ENCODE results near the gene MMP10.
"Not testable (repeated sequence)": the region's sequence is repeated elsewhere in the genome, so short reads cannot be mapped to it uniquely, and the experiment has no call there.

MMP10 gene

DNA sequence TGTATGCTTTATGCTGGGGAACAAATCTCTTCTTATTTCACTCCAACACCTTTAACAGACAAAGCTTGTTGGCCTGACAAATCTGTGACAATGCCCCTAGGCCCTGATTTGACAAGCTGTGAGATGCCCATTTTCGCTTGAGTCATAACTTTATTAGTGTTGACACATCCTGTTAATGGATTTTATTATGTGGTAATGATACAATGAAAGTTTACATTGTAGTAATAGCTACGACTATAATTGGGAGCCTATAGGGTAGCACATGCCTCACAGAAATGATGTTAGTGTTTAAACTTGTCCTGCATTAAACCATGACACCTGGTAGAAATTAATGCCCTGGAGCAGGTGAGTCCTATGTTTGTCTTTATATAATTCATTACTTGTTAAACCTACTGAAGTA lies 3.3 kb upstream of the MMP10 start:
- no peak for DNase-seq (ENCODE audit: low read depth, low spot score)

DNA sequence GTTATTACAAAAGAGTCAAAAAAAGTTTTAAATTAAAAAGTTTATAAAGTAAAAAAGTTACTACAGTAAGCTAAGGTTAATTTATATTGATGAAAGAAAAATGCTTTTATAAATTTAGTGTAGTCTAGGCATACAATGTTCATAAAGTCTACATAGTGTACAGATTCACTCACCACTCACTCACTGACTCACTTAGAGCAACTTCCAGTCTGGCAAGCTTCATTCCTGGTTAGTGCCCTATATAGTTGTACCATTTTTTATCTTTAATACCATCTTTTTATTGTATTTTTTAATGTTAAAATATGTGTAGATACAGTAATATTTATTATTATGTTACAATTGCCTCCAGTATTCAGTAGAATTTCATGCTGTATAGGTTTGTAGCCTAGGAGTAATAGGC lies 2.6 kb upstream of the MMP10 start:
- no peak for DNase-seq (ENCODE audit: low read depth, low spot score)

DNA sequence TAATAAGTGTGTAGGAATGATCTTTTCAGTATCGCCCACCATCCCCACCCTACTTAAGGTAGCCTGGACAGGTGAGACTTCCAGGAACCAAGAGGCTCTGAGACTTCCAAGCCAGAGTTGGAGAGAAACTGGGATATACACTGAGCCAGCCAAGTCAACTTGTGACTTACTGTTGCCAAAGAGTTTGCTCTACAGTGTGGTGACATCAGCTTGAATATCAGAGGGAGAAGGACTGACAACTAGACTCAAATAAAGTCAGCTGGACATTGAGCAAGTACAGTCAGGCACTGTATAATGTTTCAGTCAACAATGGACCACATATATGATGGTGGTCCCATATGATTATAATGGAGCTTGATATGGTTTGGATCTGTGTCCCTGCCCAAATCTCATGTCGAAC lies 1.2 kb upstream of the MMP10 start:
- no peak for DNase-seq (ENCODE audit: low read depth, low spot score)

DNA sequence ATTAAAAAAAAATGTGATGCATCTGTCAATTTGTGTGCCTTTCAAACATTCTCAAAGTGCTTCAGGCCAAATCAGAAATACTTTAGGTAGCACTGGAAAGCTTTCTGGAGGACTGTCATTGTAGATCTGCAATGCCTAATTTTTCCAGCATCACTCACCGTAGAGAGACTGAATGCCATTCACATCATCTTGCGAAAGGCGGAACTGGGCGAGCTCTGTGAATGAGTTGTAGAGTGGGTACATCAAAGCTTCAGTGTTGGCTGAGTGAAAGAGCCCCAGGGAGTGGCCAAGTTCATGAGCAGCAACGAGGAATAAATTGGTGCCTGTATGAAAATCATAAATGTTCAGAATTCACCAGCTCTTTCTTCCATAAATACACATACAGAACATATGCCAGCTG lies 4.0 kb downstream of the MMP10 start:
- DNase-seq (ENCODE audit: low read depth, low spot score), result no peak

DNA sequence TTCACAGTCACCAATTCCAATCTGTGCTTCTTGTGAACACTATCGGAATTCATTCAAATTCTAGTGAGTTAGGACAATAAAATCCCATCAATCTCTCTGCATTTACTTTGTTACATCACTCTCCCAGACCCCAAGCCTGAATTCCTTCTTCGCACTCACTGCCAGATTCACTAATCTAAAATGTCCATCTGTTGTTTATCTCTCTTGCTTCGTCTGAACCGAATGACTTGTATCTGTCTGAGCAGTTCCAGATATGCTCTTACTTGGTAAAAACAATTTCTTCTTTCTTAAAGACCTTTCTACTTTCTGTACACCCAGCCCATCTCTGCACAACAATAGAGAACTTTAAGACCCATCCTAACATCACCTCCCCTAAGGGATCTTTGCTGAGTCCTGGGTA lies 7.0 kb downstream of the MMP10 start:
- no peak for DNase-seq (ENCODE audit: low read depth, low spot score)

DNA sequence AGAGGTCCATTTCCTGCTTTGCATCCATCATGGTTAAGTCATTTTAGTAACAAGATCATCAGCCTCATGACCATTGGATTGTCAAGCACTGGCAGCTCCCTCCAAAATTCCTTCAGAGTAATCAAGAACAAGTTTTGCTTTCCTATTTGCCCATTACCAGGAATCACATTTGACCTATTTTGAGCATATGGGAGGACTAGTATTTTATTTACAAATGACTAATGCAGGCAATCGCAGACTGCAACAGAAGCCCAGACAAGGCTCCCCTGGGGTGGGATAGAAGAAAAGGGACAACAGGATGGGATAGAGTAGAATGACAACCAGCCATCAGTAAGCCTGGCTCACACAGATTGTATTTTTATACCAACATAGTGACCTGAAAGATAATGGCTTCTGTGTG lies 9.1 kb downstream of the MMP10 start:
- no peak for DNase-seq (ENCODE audit: low read depth, low spot score)

DNA sequence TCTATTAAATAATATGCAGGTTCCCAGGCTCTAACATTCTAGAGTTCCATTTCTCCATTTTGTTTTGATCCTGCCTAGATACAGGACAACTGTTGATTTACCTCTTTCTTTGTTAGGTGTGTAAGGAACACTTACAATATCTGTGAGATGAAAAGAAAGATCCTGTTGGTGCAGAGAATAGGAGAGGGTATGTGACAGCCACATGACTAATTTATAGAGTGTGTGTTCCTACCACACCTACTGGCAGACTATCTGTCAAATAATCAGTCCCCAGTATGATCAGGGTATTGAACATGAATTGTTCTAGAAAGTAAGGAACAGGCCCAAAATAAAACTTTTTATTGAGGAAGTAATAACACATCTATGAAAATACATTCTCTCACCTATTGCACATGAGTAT lies 10.2 kb downstream of the MMP10 start:
- DNase-seq (ENCODE audit: low read depth, low spot score), result no peak

DNA sequence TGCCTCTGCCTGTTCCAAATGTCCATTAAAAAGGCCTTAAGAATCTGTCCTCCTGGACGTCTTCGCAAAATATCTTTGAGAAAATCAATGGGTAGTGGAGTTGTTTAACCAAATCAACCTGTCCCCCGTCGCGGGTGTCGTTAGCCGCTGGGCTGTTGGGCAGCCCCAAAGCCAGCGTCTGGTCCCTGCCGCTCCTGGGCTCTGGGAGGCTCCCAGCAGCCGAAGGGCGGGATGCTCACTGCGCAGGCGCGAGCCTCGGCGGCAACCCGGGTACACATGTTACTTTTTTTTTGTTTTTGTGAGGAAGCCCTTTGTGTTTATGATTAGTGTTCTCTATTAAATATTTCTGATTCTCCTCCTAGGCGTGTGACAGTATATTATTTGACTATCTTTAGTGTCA lies 12.6 kb downstream of the MMP10 start:
- DNase-seq (ENCODE audit: low read depth, low spot score), result no peak

DNA sequence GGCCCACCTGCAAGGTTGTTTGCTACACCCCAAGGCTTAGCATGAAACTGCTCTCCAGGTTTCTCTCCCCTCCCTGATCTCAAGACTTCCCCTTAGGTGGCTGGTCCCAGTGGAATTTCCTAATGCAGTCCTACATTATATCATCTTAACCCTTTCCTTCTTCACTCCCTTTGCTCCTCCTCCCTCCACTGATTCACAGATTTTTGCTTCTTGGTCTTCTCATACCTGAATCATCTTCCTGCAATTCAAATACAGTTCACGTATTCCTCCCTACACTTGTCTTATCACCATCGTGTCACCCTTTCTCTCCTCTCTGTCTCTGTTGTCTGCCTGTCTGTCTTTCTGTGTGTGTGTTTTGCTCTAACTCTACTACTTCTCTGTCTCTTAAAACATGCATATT lies 17.0 kb downstream of the MMP10 start:
- no peak for DNase-seq (ENCODE audit: low read depth, low spot score)

DNA sequence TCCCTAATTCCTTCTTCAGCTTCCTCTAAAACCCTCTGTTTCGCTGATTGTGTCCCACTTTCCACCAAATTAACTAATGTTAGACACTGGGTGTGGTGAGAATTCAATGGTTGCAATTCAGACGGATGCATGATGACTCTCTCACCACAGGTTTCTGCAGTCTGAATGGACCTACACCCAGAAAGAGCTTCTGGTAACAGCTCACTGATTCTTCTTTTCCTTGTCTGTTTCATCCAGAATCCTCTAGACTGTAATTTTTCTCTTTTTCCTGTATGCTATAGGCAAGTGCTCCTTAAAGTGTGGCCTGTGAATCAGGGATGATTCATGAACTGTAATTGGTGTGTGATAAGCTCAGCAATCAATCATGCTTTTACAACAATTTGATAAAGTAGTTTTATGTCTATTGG lies 18.1 kb downstream of the MMP10 start:
- DNase-seq (ENCODE audit: low read depth, low spot score), result no peak

DNA sequence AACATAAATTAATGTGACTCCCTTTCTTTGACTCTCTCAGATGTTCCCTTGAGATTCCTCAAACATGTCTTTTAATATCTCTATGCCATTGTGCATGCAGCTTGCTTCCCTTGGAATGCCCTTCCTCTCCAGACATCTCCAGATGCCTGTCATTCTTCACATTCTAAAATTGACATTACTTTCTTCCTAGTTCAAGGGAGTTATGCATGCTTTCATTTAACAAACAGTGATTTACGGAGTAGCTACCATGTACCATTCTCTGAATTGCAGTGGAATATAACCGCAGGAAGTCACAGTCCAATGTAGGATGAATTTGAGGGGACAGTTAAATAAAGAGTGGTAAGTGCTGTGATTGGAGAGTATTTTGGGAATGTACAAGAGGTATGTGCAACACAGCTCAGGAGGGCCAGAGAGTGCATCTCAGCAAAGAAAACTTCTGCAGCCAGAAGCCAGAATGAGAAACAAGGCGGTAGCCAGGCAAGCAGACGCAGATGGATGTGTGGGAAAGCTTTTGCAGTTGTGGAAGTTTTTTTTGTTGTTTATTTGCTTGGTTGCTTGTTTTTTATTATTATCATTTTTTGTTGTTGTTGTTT lies 18.7 kb downstream of the MMP10 start:
- DNase-seq (ENCODE audit: low read depth, low spot score), result no peak

DNA sequence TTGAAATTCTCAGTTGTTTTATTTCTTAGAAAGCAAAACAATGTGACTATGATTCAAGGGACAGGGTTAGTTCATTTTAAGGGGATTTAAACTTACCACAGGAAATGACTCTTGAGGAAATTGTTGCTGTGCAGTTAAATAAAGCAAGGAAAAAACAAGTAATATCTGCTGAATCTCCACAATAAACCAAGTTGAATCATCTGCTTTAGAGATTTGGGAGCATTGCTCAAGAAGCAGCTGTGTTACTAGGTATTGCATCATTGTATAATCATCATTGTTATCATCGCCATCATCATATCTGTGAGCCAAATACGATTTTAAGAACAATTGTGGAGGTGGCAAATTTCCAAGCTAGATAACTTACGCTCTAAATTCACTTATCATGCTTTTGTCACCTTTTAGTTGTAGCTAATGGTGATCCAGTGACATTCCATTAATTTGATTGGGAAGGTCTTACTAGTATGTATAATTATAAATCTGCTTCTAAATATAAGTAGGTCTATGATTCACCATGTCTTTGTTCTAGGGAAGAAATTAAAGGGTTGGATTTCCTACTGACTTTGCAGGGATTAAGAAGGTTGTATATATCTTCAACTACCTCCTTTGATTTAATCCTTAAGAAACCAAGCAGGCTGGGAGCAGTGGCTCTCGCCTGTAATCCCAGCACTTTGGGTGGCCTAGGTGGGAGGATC lies 19.9 kb downstream of the MMP10 start:
- DNase-seq (ENCODE audit: low read depth, low spot score), result no peak

DNA sequence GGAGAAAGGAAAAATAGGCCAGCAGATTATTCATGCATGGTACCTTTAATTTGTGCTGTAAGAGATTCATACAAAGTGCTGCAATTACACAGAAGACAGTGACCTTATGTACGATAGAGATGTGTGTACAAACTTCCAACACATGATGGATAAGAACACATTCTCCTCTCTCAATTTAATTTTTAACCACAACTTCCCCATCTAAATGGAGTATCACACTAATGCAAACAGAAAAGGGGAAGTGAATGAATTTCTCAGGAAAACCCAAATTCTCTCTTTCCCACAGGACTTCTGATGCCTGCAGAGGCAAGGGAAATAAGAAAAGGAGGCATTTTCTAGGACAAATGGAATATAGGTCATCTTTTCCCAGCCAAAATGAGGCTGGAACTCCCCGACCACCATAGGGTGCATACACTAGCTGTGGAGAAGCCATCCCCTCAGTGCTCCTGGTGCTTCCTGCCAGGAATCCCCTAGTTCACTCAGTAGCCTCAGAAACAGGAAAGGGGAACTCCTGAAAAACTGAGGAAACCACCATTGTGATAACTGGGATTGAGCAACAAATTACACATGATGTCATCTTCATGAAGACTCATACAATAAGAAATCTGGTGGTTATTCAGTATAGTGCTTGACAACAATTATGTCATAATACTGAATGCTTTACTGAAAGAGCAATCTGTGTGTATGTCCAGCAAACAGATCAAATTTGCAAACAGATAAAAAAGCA lies 22.4 kb downstream of the MMP10 start:
- no peak for DNase-seq (ENCODE audit: low read depth, low spot score)

DNA sequence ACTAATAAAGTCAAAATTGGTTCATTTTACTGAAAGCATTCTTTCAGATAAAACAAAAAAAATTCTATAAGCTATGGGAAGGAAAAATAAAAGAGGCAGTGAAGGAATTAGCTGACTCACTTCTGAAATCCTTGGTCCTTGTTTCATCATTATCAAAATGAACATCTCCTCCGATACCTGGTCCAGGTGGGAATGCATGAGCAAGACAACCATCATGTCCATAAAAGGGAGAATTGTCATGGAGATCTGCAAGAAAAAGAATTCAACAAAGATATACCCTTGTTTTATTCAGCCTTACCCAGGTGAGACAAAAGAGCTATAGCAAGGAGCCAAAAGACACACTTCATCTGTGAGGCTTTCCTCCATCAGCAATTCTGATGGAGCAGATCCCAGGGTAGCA lies 27.2 kb downstream of the MMP10 start:
- DNase-seq (ENCODE audit: low read depth, low spot score), result no peak

DNA sequence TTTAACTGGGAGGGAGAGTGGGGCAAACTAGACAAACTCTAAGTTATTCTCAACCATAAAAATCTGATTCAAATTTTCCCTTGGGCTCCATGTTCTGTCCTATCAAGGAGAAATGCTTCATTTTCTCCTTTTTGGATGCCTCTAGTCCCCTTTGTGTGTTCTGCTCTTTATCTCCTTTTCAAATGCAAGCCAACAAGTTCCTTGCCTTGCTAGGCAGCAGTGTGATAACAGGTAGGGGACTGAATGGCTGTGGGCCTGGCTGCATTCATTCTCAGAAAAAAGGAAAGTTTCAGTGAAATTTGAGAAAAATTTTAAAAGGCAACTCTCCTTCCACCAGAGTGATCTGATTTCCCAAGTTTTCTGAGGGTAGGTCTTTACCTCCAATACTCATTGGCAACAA lies 28.8 kb downstream of the MMP10 start:
- no peak for DNase-seq (ENCODE audit: low read depth, low spot score)

DNA sequence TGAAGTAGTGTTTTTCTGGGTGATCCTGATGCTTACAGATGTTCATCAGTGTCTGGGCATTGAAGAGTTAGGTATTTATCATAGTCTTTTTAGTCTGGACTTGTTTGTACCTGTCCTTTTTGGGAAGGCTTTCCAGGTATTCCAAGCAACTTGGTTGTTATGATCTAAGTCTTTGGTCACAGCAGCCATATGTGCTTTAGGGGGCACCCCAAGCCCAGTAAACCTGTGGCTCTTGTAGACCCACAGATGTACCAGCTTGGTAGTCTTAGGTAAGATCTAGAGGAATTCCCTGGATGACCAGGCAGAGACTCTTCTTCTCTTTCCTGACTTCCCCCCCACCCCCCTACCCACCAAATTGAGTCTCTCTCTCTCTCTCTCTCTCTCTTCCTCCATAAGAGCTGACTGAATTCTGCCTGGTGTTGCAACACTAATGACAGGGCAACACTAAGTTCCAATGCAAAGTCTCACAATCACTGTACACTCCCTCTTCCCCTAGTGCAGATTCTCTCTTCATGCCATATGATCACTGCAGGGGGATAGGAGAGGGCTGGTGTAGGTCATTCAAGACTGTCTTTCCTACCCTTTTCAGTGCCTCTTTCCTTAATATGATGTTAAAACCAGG lies 31.2 kb downstream of the MMP10 start:
- DNase-seq (ENCODE audit: low read depth, low spot score), result no peak

DNA sequence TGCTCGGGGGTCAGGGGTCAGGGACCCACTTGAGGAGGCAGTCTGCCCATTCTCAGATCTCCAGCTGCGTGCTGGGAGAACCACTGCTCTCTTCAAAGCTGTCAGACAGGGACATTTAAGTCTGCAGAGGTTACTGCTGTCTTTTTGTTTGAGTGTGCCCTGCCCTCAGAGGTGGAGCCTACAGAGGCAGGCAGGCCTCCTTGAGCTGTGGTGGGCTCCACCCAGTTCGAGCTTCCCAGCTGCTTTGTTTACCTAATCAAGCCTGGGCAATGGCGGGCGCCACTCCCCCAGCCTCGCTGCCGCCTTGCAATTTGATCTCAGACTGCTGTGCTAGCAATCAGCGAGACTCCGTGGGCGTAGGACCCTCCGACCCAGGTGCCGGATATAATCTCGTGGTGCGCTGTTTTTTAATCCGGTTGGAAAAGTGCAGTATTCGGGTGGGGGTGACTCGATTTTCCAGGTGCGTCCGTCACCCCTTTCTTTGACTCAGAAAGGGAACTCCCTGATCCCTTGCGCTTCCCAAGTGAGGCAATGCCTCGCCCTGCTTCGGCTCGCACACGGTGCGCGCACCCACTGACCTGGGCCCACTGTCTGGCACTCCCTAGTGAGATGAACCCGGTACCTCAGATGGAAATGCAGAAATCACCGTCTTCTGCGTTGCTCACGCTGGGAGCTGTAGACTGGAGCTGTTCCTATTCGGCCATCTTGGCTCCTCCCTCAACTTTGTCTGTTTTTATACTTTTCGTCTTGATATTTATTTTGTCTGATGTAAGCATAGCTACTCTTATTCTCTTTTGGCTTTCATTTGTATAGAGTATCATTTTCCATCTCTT lies 33.5 kb downstream of the MMP10 start:
- DNase-seq (ENCODE audit: low read depth, low spot score), result not testable (repeated sequence)

DNA sequence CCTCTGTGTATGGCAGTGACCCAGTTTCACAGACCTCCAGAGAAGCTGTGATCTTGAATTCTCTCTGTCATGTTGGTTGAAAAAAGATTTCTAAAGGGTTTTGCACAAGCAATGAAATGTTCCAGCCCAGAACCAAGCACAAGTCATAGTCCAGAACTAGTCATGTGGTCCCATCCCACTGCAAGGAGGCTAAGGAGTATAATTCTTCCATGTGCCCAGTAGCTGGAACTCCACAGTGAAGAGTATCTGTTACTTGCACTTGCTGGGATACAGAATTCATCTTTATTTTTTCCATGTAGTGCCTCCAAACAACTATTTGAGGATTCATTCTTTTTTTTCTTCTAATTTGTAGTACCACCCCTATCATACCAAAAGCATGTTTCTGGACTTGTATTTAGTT lies 45.8 kb downstream of the MMP10 start:
- DNase-seq (ENCODE audit: low read depth, low spot score), result no peak

DNA sequence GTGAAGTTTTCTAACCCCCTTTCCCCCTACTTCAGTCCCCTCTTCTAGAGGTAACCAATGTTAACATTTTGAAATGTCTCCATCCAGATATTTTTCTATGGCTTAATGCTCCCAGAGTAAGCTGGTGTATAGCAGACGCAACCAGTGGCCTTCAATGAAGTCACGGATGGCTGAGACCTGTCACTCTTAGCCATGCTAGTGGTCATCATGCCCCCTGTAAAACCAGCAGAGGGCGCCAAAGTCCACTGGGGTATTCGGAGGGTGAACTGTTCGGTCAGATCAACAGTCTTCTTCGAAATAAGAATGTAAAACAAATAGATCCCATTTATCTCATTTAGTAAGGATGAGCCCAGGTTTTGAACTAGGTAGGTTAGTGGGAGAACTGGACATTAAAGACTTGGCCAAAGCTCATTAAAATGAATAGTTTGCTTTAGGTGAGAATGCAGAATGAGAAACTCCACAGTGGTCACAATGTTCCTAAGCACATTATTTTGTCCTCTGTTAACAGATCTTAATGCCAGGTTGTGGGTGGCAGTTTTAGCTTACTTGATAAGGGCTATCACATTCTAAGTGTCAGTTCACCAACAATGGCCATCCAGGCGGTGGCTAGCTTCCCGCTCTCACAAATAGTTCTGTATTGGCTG lies 47.1 kb downstream of the MMP10 start:
- DNase-seq (ENCODE audit: low read depth, low spot score), result no peak

DNA sequence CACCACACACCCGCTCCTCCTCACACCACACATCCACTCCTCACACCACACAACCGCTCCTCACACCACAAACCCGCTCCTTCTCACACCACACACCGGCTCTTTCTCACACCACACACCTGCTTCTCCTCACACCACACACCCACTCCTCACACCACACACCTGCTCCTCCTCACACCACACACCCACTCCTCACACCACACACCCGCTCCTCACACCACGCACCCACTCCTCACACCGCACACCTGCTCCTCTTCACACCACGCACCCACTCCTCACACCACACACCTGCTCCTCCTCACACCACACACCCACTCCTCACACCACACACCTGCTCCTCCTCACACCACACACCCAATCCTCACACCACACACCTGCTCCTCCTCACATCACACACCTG lies 49.5 kb downstream of the MMP10 start:
- DNase-seq (ENCODE audit: low read depth, low spot score), result not testable (repeated sequence)

All from iPS DF 19.7 (cell line).